ENCODE measurements around the gene CC2D2A.

CC2D2A gene

GRCh38 chr4:15521442-15522039 lies 51.9 kb downstream of the CC2D2A start:
- no peak for DNase-seq

- DNase-seq = no peak
These were observed 55.4 kb downstream of the CC2D2A start for GRCh38 chr4:15525080-15525479.

- DNase-seq = no peak
These were observed 57.4 kb downstream of the CC2D2A start for GRCh38 chr4:15526924-15527592.

DNA sequence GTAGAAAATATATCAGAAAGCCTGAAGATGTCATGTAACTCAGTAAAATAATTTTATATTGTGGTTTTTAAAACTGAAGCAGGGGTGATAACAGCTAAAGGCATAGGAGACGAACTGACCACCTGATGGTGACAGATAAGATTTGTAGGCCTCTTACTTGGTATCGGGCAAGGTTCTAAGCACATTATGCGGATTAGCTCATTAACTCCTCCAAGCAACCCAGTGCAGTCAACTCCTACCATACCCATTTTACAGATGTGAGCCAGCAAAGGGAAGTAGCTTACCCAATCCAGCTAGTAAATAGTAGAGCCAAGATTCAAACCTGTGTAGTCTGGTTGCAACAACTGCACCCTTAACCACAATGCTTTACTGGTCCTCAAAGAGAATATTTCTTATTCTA lies 62.1 kb downstream of the CC2D2A start:
- no peak for DNase-seq

- DNase-seq = no peak
These were observed 64.1 kb downstream of the CC2D2A start for GRCh38 chr4:15533817-15534216.

DNA sequence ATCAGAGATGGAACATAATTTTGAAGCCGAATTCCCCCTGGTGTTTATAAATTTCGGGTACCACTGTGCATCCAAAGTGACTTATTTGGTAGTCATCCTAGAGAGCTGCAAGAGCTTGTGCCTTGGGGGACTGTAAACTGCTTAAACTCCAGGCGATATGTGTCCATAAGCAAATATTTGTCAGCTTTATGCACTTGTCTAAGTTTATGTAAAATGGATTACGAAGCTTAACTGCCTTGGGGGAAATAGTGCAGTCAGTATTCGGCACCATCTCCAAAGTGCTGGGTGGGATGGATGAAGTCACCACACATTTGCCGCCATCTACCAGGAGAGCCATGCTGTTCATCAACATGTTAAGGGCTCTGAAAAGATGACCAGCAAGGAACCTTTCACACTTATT lies 65.9 kb downstream of the CC2D2A start:
- no peak for DNase-seq

DNA sequence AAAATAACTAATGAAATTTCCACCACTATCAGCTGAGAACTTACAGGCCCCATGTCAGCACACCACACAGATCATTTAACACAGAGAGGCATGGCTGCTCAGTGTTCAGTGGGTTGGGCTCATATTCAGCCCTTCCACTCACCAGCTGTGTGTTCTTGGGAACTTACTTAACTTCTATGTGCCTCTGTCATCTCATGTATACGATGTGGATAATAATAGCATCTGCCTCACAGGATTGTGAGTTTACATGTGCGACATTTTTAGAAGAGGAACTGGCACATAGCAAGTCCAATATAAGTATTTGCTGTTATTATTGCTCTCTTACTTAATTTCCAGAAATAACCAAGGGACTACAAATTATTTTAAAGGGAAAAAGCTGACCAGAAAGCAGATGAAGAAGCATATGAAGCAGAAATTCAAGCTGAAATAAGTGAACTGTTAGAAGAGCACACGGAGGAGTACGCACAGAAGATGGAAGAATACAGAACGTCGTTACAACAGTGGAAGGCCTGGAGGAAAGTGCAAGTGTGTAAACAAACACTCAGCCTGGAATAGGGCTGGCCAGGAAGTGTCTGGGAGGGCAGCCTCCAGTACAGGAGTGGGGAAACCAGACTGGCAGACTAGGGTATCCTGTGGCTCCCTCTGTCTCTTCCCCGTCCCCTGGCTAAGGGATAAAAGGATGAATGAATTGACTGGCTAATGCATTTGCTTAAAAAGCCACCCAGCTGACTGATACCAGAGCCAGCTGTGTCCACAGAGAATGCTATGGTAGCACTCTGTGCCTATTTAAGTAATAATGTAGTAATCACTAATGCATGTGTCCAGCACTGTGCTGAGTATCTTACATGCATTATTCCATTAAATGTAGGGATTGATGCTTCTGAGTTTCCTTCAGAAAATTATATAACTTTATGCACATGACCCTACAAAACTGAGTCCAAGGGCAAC lies 67.1 kb downstream of the CC2D2A start:
- no peak for DNase-seq

GRCh38 chr4:15541941-15542340 lies 72.3 kb downstream of the CC2D2A start:
- DNase-seq = no peak

GRCh38 chr4:15542760-15543159 lies 73.1 kb downstream of the CC2D2A start:
- DNase-seq = no peak

GRCh38 chr4:15543537-15544247 lies 74.0 kb downstream of the CC2D2A start:
- DNase-seq = no peak

DNA sequence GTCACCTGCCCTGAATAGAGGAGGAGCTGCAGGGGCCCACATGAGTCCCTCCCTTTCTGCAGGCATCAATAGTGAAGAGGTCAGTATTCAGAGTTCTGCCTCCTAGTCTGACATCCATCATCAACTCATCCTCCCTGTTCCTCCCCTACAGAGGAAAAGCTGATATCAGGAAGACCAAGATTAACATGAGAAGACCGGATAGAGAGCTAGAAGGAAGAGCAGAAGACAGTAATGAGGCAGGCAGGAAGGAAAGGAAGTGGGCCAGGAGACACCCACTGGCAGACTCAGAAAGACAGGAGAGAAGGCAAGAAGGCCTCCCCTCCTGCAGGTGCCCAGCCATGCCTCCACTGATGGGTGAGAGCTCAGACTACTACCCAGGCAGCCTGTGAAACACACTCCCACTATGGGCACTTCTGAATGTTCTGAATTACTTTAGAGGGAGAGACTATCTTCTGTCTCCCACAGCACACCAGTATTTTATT lies 74.6 kb downstream of the CC2D2A start:
- no peak for DNase-seq

DNA sequence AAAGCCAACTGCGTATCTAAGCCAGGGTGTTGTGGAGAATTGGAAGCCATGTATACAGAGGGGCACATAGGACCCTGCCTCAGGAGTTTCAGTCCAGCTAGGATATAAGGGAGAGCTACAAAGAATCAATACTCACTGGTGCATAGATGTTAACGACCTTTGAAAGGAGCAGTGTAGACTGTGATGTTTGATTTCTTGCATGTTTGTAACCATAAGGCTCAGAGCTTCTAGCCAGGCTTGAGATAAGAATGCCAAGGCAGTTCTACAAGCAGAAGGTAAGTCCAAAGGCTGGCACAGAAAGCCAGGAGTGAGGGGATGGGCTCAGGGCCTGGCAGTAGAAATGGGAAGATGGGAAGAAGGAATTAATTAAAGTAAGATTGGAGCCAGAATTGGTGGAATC lies 75.7 kb downstream of the CC2D2A start:
- no peak for DNase-seq

- DNase-seq = no peak
These were observed 77.7 kb downstream of the CC2D2A start for GRCh38 chr4:15547392-15547791.

DNA sequence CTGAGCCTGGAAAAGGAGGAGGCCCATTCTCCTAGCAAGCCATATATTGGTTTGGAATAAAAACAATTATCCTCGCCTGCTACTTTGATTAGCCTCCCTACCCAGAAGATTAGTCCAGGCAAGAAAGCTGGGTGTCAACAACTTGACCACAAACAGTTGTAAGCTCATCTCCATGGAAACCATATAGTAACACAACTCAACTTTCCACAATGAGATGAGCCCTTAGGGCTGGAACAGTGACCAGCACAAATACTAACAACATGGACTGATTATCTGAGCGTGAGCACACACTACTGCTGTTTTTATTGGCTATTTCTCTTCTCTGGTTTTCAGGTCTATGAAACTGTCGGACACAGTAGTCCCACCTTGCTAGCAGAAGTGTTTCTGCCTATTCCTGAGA lies 80.8 kb downstream of the CC2D2A start:
- DNase-seq = no peak

- DNase-seq = no peak
These were observed 82.2 kb downstream of the CC2D2A start for GRCh38 chr4:15551740-15552446.

DNA sequence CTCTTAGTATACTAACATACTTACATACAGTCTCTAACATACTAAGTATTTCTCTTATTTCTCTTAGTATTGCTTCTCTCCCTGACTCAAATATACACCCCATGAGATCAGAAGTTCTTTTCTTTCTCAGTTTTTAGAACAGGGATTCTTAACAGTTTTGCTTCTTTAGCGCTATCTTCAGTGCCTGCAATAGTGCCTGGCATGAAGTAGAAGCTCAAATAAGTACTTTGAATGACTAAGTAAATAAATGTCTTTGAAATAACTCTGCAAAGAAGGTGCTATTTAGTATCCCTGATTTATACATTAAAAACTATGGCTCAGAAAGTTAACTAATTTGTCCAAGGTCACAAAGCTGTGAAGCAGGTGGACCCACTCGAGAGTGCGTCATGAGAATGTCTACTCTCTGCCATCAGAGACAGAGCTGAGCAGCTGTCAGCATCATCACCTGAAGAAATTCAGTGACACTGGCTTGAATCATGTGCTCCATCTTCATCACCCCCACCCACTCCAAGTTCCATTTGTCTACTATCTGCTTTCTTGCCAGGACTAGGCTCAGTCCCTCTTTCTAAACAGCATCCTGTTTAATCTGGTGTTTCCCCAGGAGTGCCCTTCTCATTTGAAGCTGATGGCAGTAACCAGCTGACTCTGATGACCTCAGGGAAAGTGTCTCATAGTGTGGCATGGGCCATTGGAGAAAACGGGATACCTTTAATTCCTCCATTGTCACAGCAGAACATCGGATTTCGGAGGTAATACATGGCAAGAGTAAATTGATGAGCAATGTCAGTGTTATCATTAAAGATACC lies 83.1 kb downstream of the CC2D2A start:
- DNase-seq = no peak

GRCh38 chr4:15556511-15557092 lies 86.9 kb downstream of the CC2D2A start:
- no peak for DNase-seq

DNA sequence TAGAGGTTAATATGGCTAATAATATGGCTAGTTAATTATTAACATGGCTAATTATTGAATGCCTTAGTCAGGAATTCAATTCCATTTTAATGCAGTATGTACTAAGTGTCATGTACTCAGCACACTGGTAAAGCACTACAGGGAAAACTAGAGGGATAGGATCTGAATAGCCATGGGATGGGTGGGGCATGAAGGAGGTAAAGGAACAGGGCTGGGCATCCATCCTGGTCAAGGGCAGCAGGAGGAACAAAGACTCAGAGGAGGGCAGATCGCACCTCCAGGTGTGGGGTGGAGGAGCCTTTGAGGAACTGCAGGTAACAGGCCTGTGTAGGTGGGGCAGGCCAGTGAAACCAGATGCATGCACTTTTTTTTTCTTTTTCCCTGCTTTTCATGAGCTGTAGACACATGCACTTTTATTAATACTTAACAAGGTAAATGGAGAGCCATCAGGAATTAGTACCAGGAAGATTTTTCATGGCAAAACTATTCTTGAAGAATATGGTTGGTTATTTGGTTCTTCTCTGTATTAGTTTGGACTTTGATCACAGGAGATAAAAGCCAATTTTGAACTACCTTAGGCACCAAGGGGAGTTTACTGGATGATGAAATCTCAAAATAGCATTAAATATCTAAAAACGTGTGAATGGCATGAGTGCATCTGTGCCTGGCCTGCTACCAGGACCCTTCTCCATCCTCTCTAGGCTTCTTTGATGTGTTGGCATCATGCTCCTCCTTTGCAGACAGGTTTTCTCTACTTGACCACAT lies 88.3 kb downstream of the CC2D2A start:
- no peak for DNase-seq

DNA sequence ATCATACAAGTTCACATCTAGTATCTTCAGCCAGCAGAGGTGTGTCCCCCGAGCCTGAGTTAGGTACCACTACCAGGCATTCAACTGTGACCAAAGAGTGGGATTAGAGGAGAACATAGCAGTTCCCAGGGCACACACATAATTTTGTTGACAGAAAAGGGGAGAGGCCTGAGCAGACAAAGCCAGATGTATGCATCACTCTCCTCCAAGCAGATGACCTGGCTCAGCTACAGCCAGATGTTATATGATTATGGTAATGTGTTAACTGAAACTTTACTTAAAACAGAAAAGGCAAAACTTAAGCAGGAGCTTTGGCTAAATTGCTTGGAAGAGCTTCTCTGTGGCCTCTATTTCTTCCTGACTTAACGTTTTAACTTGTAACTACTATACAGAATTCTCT lies 88.9 kb downstream of the CC2D2A start:
- no peak for DNase-seq

- no peak for DNase-seq
These were observed 92.4 kb downstream of the CC2D2A start for GRCh38 chr4:15562114-15562513.

All from activated CD8-positive, alpha-beta memory T cell treated with anti-CD3 and anti-CD28 coated beads, Interleukin-2, amount 50 U/mL, for 4 hours (primary cell).